GM12873 (cell line): ENCODE results near the gene FAM163B.

Experiments
- TF ChIP-seq, protein P1 (sequence below): IDR thresholded peaks from 2 replicates; pipeline ENCODE4 v1.5.1; 2012; ENCODE audit warnings: low read depth, mild to moderate bottlenecking, moderate library complexity, low read length, control low read depth; ENCODE audit not compliant: insufficient read depth; ENCODE audit errors: missing control alignments

FAM163B gene

DNA sequence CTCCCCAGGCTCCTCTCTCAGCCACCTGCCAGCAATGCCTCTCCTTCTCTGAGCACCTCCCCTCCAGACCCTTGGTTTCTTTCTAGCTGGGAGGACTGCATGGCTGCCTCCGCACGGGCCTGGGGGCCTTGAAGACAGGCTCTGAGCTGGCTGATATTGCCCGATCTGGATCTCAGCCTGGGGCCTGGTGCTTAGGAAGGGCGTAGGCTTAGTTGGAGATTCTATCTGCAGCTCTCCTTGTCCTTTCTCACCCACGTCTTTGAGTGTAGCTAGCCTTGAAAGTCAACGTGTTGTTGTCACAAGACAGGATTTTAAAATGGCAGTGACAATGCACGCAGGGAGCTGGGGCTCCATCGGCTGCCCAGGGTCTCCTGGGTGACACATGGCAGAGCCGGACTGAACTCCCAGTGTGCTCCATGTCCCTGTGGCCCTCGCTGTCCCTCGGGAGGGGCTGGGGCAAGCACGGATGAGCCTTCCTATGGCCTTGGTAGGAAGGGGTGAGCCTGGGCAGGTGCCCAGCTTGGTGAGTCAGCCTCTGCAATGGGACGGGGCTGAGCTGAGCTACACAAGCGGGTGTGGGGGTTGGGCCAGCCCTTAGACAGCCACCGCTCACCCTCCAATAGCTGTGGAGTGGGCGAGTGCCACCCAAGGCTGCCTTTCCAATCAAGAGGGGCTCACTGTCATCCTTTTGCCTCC is 65.3 kb downstream of the FAM163B start:
- TF ChIP-seq, protein P1, sequence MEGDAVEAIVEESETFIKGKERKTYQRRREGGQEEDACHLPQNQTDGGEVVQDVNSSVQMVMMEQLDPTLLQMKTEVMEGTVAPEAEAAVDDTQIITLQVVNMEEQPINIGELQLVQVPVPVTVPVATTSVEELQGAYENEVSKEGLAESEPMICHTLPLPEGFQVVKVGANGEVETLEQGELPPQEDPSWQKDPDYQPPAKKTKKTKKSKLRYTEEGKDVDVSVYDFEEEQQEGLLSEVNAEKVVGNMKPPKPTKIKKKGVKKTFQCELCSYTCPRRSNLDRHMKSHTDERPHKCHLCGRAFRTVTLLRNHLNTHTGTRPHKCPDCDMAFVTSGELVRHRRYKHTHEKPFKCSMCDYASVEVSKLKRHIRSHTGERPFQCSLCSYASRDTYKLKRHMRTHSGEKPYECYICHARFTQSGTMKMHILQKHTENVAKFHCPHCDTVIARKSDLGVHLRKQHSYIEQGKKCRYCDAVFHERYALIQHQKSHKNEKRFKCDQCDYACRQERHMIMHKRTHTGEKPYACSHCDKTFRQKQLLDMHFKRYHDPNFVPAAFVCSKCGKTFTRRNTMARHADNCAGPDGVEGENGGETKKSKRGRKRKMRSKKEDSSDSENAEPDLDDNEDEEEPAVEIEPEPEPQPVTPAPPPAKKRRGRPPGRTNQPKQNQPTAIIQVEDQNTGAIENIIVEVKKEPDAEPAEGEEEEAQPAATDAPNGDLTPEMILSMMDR = no peak

DNA sequence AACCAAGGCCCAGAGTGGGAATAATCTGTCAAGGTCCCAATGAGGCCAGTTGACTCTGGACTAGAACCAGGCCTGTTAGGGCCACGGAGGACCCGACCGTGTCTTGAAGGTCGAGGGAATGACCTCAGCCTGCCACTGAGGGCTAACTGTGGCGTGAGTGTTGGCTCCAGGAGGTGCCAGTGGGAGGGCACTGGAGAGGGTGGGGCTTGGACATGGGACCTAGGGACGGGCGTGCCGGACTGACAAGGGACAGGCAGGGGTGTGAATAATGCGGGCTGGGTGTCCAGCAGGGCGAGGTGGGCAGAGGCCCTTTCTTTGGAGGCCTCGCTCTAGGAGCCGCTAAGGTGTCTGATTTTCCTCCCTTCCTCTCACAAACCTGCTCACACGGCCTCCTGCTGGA is 67.2 kb downstream of the FAM163B start:
- TF ChIP-seq, protein P1 = no peak

DNA sequence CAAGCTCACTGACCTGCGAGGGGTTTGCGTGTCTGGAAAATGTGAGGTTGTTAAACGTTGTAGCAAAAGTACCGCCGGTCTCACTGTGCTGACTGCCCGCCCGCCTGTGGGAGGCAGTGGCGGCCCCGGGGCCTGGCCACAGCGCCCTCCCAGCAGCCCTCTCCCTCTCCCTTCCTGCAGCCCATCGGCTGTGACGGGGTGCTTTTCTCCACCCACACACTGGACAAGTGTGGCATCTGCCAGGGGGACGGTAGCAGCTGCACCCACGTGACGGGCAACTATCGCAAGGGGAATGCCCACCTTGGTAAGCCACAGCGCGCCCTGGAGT is 68.5 kb downstream of the FAM163B start:
- TF ChIP-seq, protein P1 = peak; percentile 38

DNA sequence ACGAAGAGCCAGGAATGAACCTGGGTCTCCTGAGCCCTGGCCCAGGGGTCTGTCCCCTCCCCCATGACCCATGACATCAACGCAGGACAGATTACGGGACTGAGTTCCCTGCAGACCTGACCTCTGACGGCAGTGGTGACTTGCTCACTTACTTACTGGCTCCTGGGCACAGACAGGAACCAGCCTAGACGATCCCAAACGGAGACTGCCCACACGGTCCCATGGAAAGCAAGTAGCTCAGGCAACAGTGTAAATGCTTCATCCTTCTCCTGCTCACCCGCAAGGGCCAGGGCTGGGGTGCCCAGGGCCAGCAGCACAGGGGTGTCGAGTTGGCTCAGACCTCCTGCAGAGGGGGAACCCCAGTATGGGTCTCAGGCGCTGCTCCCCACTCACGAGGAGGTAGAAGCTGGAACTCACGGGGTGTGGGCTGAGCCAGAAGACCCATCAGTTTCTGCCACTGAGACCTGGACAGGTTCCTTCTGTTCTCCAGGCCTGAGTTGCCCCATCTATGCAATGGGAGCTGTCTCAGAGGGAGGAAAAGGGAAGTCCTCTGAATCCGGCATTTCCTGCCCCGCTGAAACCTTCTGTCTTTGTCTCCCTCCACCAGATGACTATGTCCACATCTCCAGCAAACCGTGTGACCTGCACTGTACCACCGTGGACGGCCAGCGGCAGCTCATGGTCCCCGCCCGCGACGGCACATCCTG is 69.0 kb downstream of the FAM163B start:
- TF ChIP-seq, protein P1 = no peak

DNA sequence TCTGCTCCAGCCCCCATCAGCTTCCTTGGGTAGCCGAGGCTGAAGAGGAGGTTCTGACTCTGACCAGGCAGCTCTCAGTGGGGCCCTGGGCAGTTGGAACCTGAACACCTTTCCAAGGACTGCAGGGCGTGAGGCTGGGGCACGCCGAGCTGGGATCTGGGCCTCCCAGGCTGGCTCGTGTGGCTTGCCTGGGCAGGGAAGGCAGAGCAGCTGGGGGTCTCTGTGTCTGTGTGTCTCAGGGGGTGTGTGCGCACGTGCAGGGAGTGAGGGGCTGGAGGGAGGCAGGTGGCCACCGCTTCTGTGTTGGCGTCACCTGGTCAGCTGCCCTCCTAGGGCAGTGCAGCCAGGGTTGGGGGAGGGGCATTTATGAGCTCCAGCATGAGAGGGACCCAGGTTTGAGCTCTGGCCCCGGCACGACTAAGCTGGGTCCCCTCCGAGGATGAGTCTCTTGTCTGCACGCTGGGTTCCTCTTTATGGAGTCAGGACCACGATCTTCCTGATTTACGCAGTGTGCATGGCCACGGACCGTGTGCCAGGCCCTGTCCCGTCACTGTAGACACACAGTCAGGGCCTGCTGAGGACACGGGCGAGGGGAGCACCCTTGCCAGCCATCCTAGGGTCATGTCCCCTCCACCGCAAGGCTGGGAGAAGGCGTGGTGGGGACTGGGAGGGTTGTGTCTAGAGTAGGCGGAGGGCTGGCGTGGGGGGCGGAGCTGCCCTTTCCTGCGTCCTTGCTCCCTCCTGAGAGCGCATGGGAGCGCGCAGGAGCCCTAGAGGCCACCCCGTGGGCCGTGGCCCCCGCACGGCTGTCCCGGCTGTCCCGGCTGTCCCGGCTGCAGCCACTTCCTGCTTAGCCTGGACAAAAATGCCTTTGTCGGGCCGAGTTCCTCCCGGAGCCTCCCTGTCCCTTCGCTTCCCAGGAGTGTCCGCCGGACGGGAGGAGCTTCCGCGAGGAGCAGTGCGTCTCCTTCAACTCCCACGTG is 70.0 kb downstream of the FAM163B start:
- TF ChIP-seq, protein P1 = no peak

DNA sequence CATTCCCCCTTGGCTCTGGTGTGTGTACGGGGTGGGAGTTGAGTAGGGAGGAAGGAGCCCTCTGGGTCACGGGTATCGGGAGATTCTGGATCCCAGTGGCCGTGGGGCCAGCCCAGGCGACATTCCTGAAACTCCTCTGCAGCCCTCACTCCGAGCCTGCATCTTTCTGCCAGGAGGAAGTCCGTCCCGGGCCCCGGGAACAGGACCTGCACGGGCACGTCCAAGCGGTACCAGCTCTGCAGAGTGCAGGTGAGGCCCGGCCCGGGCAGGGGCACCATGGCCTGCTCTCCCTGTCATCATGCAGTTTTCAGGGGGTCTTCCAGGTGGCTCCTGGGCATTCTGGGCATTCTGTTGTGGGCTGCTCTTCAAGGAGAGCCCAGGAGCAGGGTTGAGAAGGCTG is 71.0 kb downstream of the FAM163B start:
- TF ChIP-seq, protein P1 = no peak

DNA sequence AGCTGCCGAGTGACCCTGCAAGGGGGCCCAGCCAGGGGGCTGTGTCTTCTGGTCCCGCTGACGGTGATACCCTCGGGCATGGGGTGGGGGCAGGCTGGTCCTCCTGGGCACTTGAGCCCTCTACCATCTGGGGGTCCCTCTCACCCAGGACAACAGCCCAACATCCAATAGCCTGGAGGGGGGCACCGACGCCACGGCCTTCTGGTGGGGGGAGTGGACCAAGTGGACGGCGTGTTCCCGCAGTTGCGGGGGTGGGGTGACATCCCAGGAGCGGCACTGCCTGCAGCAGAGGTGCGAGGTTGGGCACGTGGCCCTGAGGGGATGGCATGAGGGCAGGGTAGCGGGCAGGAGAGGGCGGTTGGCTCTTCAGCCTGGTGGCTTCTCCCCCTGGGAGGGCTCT is 71.9 kb downstream of the FAM163B start:
- TF ChIP-seq, protein P1 = no peak
